HG02798 (cell line): ENCODE measurements around the gene PLEKHF1.
"Not testable (repeated sequence)": the region's sequence is repeated elsewhere in the genome, so short reads cannot be mapped to it uniquely, and the experiment has no call there.

ENCODE experiments used
- ATAC-seq: cut with Tn5 transposase; IDR thresholded peaks from one replicate; pipeline ENCODE4 v1.9.1; 2021; ENCODE audit warnings: mild to moderate bottlenecking; ENCODE audit not compliant: unreplicated experiment, poor library complexity

PLEKHF1 gene

GRCh38 chr19:29665215-29665825 is at the start of gene PLEKHF1:
Gene PLEKHF1, plus strand, starts transcription at chr19:29665461. Its CDS starts 8,379 bp downstream, at chr19:29673840.
- peak; percentile 95 for ATAC-seq

DNA sequence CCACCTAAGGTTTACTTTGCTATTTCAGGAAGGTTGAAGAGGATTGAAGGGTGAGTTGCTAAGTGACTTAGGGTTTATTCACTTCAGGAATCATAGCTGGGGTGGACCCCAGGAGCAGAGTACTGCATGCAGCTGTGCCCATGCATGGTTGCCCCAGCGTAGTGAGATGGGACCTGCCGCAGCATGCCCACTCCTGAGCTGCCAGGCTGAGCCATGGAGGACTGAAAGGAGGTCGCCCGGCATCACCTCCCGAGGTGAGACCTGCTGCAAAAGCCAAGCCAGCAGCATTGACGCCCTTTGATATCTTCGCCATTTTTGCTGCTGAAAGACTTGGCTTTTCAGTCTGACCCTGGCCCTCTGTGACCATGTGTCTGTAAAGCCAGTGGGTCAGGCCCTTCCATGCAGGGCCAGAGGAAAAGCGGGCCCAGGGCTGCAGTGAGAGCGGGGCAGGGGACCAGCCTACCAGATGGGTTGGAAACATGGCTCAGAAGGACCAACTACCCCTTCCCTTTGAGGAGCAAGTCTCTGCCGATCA is 49.3 kb upstream of the PLEKHF1 start:
- ATAC-seq, result no peak

- ATAC-seq, result no peak
These were observed 48.7 kb upstream of the PLEKHF1 start for GRCh38 chr19:29616541-29616940.

GRCh38 chr19:29617366-29618266 is 47.6 kb upstream of the PLEKHF1 start:
- no peak for ATAC-seq

DNA sequence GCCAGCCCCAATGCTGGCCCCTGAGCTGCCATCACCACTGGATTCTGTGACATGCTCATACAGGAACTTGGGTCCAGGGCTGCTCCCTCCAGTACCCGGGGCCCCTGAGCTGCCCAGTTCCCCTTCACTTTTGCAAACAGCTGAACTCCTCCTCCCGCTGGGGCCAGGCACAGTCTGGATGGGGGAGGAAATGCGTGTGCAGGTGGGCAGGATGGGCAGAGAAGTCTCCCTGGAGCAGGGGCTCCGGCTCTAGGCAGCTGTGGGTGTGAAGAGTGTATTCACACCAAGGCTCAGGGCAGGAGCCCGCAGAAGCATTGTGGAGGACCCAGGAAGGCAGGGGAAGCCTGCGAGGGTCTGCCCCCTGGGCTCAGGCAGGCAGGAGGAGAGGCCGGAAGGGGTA is 46.8 kb upstream of the PLEKHF1 start:
- ATAC-seq, result no peak

- ATAC-seq, result no peak
These were observed 46.4 kb upstream of the PLEKHF1 start for GRCh38 chr19:29618871-29619270.

- ATAC-seq, result no peak
These were observed 44.3 kb upstream of the PLEKHF1 start for GRCh38 chr19:29620931-29621351.

- peak; percentile 55 for ATAC-seq
These were observed 42.8 kb upstream of the PLEKHF1 start for GRCh38 chr19:29622166-29623070.

DNA sequence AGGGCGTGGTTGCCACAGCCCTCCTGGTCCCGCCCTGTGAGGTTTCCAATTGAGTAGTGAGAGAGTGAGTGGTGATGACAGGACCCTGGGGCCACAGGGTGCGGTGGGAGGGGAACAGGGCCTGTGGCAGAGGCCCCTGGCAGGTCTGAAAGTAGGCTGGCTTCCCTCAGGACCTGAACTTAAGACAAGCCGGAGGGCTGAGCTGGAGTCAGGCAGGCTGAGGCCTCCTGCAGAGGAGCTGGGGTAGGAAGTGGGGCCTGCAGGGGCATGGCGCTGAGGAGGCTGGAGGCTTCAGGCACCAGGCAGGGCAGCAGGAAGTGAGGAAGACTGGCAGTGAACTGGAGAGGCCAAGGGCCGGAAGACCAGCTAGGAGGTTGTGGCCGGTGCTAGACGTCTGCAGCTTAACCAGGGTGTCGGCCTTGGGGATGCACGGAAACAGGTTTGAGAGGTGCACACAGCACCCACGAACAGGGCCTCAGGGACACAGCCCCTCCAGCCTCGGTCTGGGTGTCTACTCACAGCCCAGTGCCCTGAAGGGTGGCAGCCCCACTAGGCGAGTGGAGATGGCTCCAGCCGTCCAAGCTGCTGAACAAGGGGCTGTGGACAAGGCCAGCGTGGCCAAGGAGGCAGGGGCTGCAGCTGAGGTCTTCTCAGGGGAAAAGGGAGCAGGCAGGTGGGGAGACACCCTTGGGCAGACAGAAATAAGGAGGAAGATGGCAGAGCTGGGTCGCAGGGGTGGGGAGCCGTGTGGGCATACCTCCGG is 41.4 kb upstream of the PLEKHF1 start:
- ATAC-seq, result peak; percentile 54

- ATAC-seq, result no peak
These were observed 40.6 kb upstream of the PLEKHF1 start for GRCh38 chr19:29624489-29625185.

GRCh38 chr19:29625186-29625651 is 40.0 kb upstream of the PLEKHF1 start:
- ATAC-seq, result no peak

DNA sequence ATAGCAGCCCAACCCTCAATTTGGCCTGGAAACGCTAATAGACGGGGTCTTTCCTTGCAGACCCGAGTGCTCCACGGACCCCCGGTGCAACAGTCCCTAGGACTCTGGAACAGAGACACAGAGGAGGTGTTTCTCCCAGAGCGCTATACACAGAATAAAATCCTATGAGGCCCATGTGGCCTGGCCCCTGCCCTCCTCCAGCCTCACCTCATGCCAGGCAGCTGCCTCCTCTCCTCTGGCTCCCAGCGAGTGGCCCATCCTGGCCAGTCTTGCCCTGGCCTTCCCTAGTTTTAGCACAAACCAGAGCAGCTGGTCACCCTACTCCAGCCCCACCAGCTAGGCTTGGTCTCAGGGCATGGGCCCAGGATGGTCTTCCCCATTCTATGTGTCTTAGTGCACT is 38.9 kb upstream of the PLEKHF1 start:
- ATAC-seq, result no peak

GRCh38 chr19:29626832-29627231 is 38.4 kb upstream of the PLEKHF1 start:
- ATAC-seq, result not testable (repeated sequence)

DNA sequence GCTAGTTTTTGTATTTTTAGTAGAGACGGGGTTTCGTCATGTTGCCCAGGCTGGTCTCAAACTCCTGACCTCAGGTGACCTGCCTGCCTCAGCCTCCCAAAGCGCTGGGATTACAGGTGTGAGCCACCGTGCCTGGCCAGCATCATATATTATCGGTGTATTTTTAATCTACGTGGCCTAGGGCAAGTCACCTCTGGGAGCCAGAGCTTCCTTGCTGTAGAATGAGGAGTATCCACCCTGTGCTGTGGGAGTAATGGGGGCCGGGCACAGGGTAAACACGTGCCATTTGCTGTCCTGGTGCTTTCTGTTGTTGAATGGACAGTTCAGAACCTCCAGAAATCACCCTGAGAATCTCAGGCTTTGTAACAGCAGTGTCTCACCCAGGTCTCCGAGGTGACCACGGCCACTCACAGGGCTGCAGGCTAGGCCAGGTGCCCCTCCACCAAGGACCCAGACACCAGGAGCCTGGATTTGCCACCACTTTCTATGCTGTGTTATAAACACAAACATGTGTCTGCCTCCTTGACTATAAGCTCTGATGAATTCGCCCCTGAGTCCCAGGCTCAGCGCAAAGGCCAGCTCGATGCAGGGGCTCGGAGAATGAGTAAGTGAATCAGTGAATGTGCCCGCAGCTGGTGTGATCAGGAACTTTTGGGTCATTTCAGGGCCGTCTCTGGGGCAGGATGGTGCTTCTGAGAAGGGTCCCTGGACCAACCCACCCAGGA is 36.4 kb upstream of the PLEKHF1 start:
- ATAC-seq, result no peak

DNA sequence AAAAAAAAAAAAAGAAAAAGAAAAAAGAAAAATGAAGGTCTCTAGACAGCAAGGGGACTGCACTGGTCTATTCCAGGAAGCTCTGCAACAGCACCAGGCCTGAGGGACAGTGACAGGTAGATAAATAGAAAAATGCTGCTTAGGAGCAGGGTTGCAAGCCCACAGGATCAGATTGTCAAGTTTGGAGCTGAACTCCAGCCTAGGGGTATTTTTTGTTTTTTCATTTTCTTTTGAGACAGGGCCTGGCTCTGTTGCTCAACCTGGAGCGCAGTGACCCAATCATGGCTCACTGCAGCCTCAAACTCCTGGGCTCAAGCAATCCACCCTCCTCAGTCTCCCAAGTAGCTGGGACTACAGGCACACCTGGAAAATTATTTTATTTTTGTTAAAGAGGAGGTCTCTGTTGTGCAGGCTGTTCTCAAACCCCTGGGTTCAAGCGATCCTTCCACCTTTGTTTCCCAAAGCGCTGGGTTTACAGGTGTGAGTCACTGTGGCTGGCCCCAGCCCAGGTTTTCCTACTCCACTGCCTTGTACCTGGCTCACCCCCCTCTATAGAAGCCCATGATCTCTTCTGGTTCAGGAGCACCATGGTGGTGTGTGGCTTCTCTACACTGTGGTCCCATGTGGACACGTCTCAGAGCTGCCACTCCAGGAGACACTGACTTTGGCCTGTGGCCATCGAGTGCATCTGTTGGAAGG is 35.3 kb upstream of the PLEKHF1 start:
- no peak for ATAC-seq

GRCh38 chr19:29630655-29631054 is 34.6 kb upstream of the PLEKHF1 start:
- ATAC-seq, result no peak

- no peak for ATAC-seq
These were observed 33.8 kb upstream of the PLEKHF1 start for GRCh38 chr19:29631450-29631849.

- ATAC-seq, result no peak
These were observed 31.3 kb upstream of the PLEKHF1 start for GRCh38 chr19:29634002-29634401.
